Spleen (tissue), 11 donors: Measurements from ENCODE around the gene CCDC152. TPM values are rescaled to one million over a fixed set of nuclear protein-coding genes. Genes with fewer than 3 reads are reported as not detected.

Experiments used
- DNase-seq: peaks from one replicate; pipeline ENCODE4 v3.0.0-alpha.2; 2020
- H3K27ac ChIP-seq, 8 donors: fragments of 200-600 bp; sonication (generic) in 7 of 8; 1 replicate in 4 of 8; 2 replicates in 4 of 8; pipeline versions ENCODE4 v1.5.0 to v1.8.0; 2016 to 2021; ENCODE audit warnings: inconsistent platforms in 4 of 8, mild to moderate bottlenecking in 4 of 8, moderate library complexity in 1 of 8
- H3K27me3 ChIP-seq, 7 donors: fragments of 200-600 bp; sonication (generic) in 6 of 7; replicated peaks in 1 of 7; 1 replicate in 4 of 7; 2 replicates in 3 of 7; pipeline versions ENCODE4 v1.5.0 to v1.8.0; 2016 to 2021; ENCODE audit warnings: inconsistent platforms in 3 of 7, mild to moderate bottlenecking in 1 of 7
- H3K36me3 ChIP-seq, 6 donors: fragments of 200-600 bp; sonication (generic) in 5 of 6; 1 replicate in 4 of 6; 2 replicates in 2 of 6; pipeline versions ENCODE4 v1.5.0 to v1.8.0; 2016 to 2021; ENCODE audit warnings: inconsistent platforms in 2 of 6
- H3K4me1 ChIP-seq, 6 donors: fragments of 200-600 bp; sonication (generic) in 5 of 6; 1 replicate in 3 of 6; 2 replicates in 3 of 6; pipeline versions ENCODE4 v1.5.0 to v1.8.0; 2016 to 2021; ENCODE audit warnings: inconsistent platforms in 3 of 6
- H3K4me3 ChIP-seq, 8 donors: fragments of 200-600 bp; sonication (generic) in 7 of 8; 1 replicate in 4 of 8; 2 replicates in 4 of 8; pipeline versions ENCODE4 v1.5.0 to v1.8.0; 2016 to 2021; ENCODE audit warnings: inconsistent platforms in 4 of 8, mild to moderate bottlenecking in 4 of 8, moderate library complexity in 2 of 8
- H3K9me3 ChIP-seq, 8 donors: fragments of 200-600 bp; sonication (generic) in 7 of 8; 1 replicate in 4 of 8; 2 replicates in 4 of 8; pipeline versions ENCODE4 v1.5.0 to v1.8.0; 2016 to 2021; ENCODE audit warnings: inconsistent platforms in 4 of 8
- POLR2A ChIP-seq, 3 donors: fragments of 450-650 bp; IDR thresholded peaks; one replicate each; pipeline ENCODE4 v1.5.1; 2017; ENCODE audit warnings: antibody characterized with exemption in 3 of 3, mild to moderate bottlenecking in 1 of 3
- POLR2AphosphoS5 ChIP-seq, 3 donors: sonication (generic); formaldehyde crosslinking; IDR thresholded peaks; one replicate each; pipeline ENCODE4 v1.5.1; 2017; ENCODE audit warnings: antibody characterized with exemption in 3 of 3
- WGBS, 5 donors: extraction: QIAGEN DNeasy Blood & Tissue Kit in 3 of 5; methylation state at CpG; one replicate each; pipeline versions ENCODE4 v1.1.5 to v1.1.7; 2013 to 2018; 5-methylcytosine and 5-hydroxymethylcytosine counted together
- intact Hi-C: fragments of 100-400 bp; cut with DNase I; formaldehyde crosslinking; loops from one replicate; pipeline ENCODE4 v1.15.0; 2023; ENCODE audit warnings: low total_unique reads
- polyA plus RNA-seq, 3 donors: library from polyadenylated mRNA; stranded (reverse); fragments of 200-250 nt; gene quantifications; one replicate each; pipeline ENCODE4 v1.2.1, GENCODE V29; 2013
- total RNA-seq, 7 donors: library from RNA; depleted of rRNA in 3 of 7; stranded (reverse); fragments of >200 nt in 3 of 7; fragmentation: NEBNext Ultra II Directional in 4 of 7; extraction: Animal tissue kit (Norgen Biotek cat#: 25700) in 4 of 7; gene quantifications; one replicate each; pipeline versions ENCODE4 v1.1.0 to v1.2.1, GENCODE V29; 2016 to 2021
- TF ChIP-seq, protein P1 (sequence below), 11 experiments: fragments of 200-600 bp in 7 of 11; fragments of 450-650 bp in 4 of 11; sonication (generic) in 4 of 11; IDR thresholded peaks in 8 of 11; conservative IDR thresholded peaks in 3 of 11; 1 replicate in 7 of 11; 2 replicates in 4 of 11; pipeline versions ENCODE4 v1.4.0 to v1.8.0; 2016 to 2021; ENCODE audit warnings: antibody characterized with exemption in 11 of 11, inconsistent platforms in 4 of 11, mild to moderate bottlenecking in 1 of 11
- donor health status: healthy with polysubstance abuse.
- donor health status: DM: no; HTN: no; CAD: no; lungs with moderate emphysema.
- donor health status: DM: no; HTN: no; CAD: no.
- donor health status: Bipolar disorder and iron deficiency.
- donor health status: healthy.
- donor health status: DM: no; HTN: no; CAD: no.
- donor health status: DM: yes; HTN: yes; CAD: no.

CCDC152 gene
- total and polyA plus RNA-seq, 10 donors, result 0.46 to 3.4 (median 1.8) TPM

- no peak for DNase-seq
- Histone ChIP-seq H3K4me3 (peak overlapping the region in 4 of 8 donors; percentile 11 to 73 (median 52)), H3K36me3 (peaks cover 0 to 47% (median 14%) of the 10 kb centered on the region in 6 donors), H3K4me1 (peaks cover 0 to 33% (median 18%) of the 10 kb centered on the region in 6 donors), H3K9me3 (no peaks in the 10 kb centered on the region), H3K27ac (peak overlapping the region in 4 of 8 donors; percentile 22 to 88 (median 52)), H3K27me3 (no peaks in the 10 kb centered on the region)
- peak in 1 of 3 donors; percentile 18 for TF ChIP-seq POLR2AphosphoS5 (IDR thresholded peaks at IDR 0.05)
- TF ChIP-seq POLR2A (IDR thresholded peaks at IDR 0.05), result no peak
- TF ChIP-seq, protein P1, sequence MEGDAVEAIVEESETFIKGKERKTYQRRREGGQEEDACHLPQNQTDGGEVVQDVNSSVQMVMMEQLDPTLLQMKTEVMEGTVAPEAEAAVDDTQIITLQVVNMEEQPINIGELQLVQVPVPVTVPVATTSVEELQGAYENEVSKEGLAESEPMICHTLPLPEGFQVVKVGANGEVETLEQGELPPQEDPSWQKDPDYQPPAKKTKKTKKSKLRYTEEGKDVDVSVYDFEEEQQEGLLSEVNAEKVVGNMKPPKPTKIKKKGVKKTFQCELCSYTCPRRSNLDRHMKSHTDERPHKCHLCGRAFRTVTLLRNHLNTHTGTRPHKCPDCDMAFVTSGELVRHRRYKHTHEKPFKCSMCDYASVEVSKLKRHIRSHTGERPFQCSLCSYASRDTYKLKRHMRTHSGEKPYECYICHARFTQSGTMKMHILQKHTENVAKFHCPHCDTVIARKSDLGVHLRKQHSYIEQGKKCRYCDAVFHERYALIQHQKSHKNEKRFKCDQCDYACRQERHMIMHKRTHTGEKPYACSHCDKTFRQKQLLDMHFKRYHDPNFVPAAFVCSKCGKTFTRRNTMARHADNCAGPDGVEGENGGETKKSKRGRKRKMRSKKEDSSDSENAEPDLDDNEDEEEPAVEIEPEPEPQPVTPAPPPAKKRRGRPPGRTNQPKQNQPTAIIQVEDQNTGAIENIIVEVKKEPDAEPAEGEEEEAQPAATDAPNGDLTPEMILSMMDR (IDR thresholded peaks at IDR 0.05 in 8 of 11, conservative IDR thresholded peaks at IDR 0.05 in 3 of 11), result no peak
- intact Hi-C loops, result no loop called here
- WGBS, 5 donors, result 60 to 91% (median 64%) methylated on average over 2 of the region's 2 CpGs
Observed at GRCh38 chr5:42807722-42808447, 51.3 kb downstream of the CCDC152 start.

DNA sequence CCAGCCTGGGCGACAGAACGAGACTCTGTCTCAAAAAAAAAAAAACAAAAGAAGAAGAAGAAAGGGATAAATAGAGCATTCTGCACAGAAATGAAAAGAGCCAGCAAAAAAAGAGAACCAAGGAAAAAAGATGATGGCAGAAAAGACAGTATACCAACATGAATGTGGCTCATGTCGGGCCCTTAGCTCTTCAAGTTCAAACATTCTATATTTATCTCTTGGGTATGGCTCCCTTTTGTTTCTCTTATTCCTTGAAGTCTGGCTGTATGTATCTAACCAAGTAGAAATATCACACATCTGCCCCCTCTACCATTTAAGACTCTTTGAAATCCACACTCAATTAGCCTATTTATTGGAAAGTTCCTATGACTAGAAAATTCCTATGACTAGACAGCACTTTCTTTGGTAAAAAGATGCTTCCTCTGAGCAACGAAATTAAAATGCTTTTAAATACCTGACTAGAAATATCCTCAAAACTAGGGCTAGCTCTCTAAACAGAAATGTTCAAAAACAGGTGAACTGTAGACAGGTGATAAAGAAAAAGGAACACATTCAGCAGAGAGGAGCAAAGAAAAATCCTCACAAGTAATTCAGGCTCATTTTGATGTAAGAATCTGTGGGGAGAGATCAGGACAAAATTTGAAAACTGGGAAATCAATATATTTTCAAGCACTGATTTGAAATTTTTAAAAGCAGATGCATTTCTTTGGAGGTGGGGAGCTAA lies 52.4 kb downstream of the CCDC152 start:
- Histone ChIP-seq H3K36me3 (peaks cover 0 to 37% (median 9%) of the 10 kb centered on the region in 6 donors), H3K27me3 (no peaks in the 10 kb centered on the region), H3K4me1 (peaks cover 0 to 33% (median 18%) of the 10 kb centered on the region in 6 donors), H3K9me3 (no peaks in the 10 kb centered on the region), H3K27ac (peak overlapping the region in 6 of 8 donors; percentile 10 to 88 (median 57)), H3K4me3 (peak overlapping the region in 6 of 8 donors; percentile 2 to 73 (median 43))
- no peak for DNase-seq
- 53 to 88% (median 73%) methylated on average over 4 of the region's 4 CpGs for WGBS, 5 donors
- TF ChIP-seq POLR2AphosphoS5 (IDR thresholded peaks at IDR 0.05) (no peak), POLR2A (IDR thresholded peaks at IDR 0.05) (no peak)
- TF ChIP-seq, protein P1 (IDR thresholded peaks at IDR 0.05 in 8 of 11, conservative IDR thresholded peaks at IDR 0.05 in 3 of 11), result no peak
- intact Hi-C loops, result no loop called here

DNA sequence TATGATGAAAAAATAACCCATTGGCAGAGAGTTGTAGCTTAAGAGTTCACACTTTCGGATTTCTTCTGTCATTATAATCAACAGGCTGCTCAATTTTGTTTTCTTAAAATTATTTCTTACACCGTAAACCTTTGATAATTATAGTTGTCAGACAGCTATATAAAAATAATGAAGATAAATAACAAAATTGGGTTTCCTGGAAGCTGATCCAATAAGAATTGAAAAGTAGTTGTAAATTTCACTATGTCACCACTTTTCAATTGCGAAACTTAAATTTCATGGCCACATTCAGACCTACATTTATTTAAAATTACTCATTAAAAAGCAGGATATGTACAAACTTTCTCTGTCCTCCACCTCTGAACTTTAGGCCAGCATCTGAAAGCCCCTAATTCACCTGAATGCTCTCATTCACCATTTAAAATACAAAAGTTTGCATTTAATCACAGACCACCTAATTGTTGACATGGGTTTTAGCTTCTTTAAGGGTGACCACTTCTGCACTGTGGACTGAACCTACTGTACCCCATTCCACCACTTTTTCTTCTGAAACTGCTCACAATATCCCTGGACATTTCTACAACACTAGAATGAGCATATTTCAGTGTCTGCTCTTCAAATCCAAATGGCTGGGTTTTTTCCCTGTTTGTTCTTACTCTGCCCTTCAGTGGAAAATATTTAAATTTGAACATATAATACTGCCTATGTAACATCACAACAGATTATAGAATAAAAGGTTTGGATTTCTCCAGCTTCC lies 54.4 kb downstream of the CCDC152 start:
- DNase-seq, result no peak
- intact Hi-C loops, result loop anchor here (10.0 kb wide), 1 partner anchor 64 kb away; no protein-coding TSS in a partner anchor
- Histone ChIP-seq H3K27ac (peak overlapping the region; percentile 4 to 88 (median 76)), H3K27me3 (no peaks in the 10 kb centered on the region), H3K4me1 (peaks cover 0 to 33% (median 18%) of the 10 kb centered on the region in 6 donors), H3K36me3 (peaks cover 0 to 17% (median 0%) of the 10 kb centered on the region in 6 donors), H3K4me3 (peak overlapping the region; percentile 24 to 73 (median 43)), H3K9me3 (no peaks in the 10 kb centered on the region)
- 40 to 62% (median 48%) methylated on average over 3 of the region's 3 CpGs for WGBS, 5 donors
- no peak for TF ChIP-seq POLR2AphosphoS5 (IDR thresholded peaks at IDR 0.05)
- no peak for TF ChIP-seq POLR2A (IDR thresholded peaks at IDR 0.05)
- TF ChIP-seq, protein P1 (IDR thresholded peaks at IDR 0.05 in 8 of 11, conservative IDR thresholded peaks at IDR 0.05 in 3 of 11), result no peak
